Stomach smooth muscle (tissue), 2 donors: ENCODE measurements around the gene DESI1.
"Not testable (repeated sequence)": the region's sequence is repeated elsewhere in the genome, so short reads cannot be mapped to it uniquely, and the experiment has no call there.

ENCODE experiments used
- H3K27ac ChIP-seq: one replicate; pipeline ENCODE4 v1.7.0; 2013; ENCODE audit warnings: mild to moderate bottlenecking, low read length, inconsistent platforms
- H3K27me3 ChIP-seq, 2 donors: one replicate each; pipeline ENCODE4 v1.7.0; 2013; ENCODE audit warnings: low read length in 2 of 2; ENCODE audit not compliant: insufficient read depth in 2 of 2, control insufficient read depth in 1 of 2
- H3K36me3 ChIP-seq, 2 donors: one replicate each; pipeline ENCODE4 v1.7.0; 2013; ENCODE audit warnings: low read length in 2 of 2; ENCODE audit not compliant: control insufficient read depth in 2 of 2, insufficient read depth in 2 of 2
- H3K4me1 ChIP-seq: one replicate; pipeline ENCODE4 v1.7.0; 2013; ENCODE audit warnings: low read length; ENCODE audit not compliant: control insufficient read depth, insufficient read depth
- H3K4me3 ChIP-seq, 2 donors: one replicate each; pipeline ENCODE4 v1.7.0; 2013; ENCODE audit warnings: low read length in 2 of 2
- H3K9ac ChIP-seq, 2 donors: one replicate each; pipeline ENCODE4 v1.7.0; 2013; ENCODE audit warnings: low read length in 2 of 2, mild to moderate bottlenecking in 1 of 2
- H3K9me3 ChIP-seq, 2 donors: one replicate each; pipeline ENCODE4 v1.7.0; 2013; ENCODE audit warnings: low read length in 2 of 2; ENCODE audit not compliant: control insufficient read depth in 2 of 2
- donor health status: healthy.
- donor health status: Pancreatic carcinoma.

DESI1 gene

GRCh38 chr22:41608386-41608785 lies 12.5 kb downstream of the DESI1 start:
- Histone ChIP-seq H3K36me3 (peaks cover 17 to 27% of the 10 kb centered on the region in 2 donors), H3K4me3 (no peak overlapping the region), H3K9ac (no peak overlapping the region), H3K9me3 (no peaks in the 10 kb centered on the region), H3K27me3 (no peaks in the 10 kb centered on the region), H3K27ac (no peak overlapping the region), H3K4me1 (no peaks in the 10 kb centered on the region)

- Histone ChIP-seq H3K36me3 (peaks cover 37 to 40% of the 10 kb centered on the region in 2 donors), H3K9ac (no peak overlapping the region), H3K27me3 (no peaks in the 10 kb centered on the region), H3K27ac (no peak overlapping the region), H3K4me1 (no peaks in the 10 kb centered on the region), H3K9me3 (no peaks in the 10 kb centered on the region), H3K4me3 (no peak overlapping the region)
Measured at GRCh38 chr22:41603873-41604332, 16.9 kb downstream of the DESI1 start.

DNA sequence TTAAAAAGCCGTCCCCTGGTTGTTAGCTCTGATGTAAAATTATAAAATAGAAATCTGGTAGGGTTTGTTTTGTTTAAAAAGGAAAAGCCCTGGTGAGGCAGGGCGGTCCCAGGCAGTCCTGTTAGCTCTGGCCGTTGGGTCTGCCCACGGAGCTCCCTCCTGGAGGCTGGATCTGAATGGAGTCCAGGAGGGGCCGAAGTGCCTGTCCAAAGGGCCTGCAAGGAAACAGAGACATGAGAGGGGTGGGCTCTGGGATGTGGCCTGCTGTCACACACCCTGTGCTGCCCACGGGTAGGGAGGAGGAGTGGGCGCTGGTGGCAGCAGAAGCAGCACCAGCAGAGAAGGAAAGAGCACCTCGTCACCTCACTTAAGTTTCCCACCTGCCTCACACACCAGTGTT lies 19.9 kb downstream of the DESI1 start:
- H3K36me3 ChIP-seq = peaks cover 28% of the 10 kb centered on the region in 2 donors
- H3K27me3 ChIP-seq = no peaks in the 10 kb centered on the region
- H3K4me1 ChIP-seq = peaks cover 5% of the 10 kb centered on the region
- no peaks in the 10 kb centered on the region for H3K9me3 ChIP-seq
- H3K9ac ChIP-seq = no peak overlapping the region
- H3K27ac ChIP-seq = no peak overlapping the region
- H3K4me3 ChIP-seq = no peak overlapping the region

GRCh38 chr22:41598891-41599635 lies 21.8 kb downstream of the DESI1 start:
- no peaks in the 10 kb centered on the region for H3K27me3 ChIP-seq
- no peak overlapping the region for H3K9ac ChIP-seq
- H3K4me3 ChIP-seq = no peak overlapping the region
- H3K4me1 ChIP-seq = peaks cover 5% of the 10 kb centered on the region
- no peak overlapping the region for H3K27ac ChIP-seq
- peaks cover 17 to 21% of the 10 kb centered on the region in 2 donors for H3K36me3 ChIP-seq
- H3K9me3 ChIP-seq = no peaks in the 10 kb centered on the region

DNA sequence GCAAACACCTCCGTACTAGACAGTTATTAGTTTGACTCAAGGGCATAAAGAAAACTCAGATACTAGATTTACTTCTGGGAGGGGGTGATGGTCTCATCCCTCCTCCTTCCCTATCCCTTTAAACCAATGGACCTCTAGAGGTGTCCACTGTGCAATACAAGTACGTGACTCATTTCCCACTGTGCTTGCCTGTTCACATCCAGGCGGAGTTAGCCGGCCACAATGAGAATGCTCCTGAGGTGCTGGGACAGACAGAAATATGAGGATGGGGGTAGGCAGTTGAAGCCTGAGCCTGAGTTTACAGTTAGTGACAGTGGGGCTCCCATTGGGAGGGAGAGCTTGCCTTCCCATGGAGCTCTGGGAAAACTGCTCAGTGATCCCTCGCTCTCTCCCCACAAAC lies 22.8 kb downstream of the DESI1 start:
- H3K4me3 ChIP-seq = no peak overlapping the region
- peaks cover 5% of the 10 kb centered on the region for H3K4me1 ChIP-seq
- no peak overlapping the region for H3K27ac ChIP-seq
- H3K36me3 ChIP-seq = peaks cover 14 to 17% of the 10 kb centered on the region in 2 donors
- H3K9ac ChIP-seq = no peak overlapping the region
- no peaks in the 10 kb centered on the region for H3K27me3 ChIP-seq
- no peaks in the 10 kb centered on the region for H3K9me3 ChIP-seq

GRCh38 chr22:41597635-41597953 lies 23.2 kb downstream of the DESI1 start:
- no peaks in the 10 kb centered on the region for H3K27me3 ChIP-seq
- H3K4me1 ChIP-seq = peaks cover 5% of the 10 kb centered on the region
- H3K9ac ChIP-seq = no peak overlapping the region
- H3K27ac ChIP-seq = no peak overlapping the region
- H3K9me3 ChIP-seq = no peaks in the 10 kb centered on the region
- H3K4me3 ChIP-seq = no peak overlapping the region
- peaks cover 10 to 12% of the 10 kb centered on the region in 2 donors for H3K36me3 ChIP-seq

GRCh38 chr22:41596776-41597634 lies 23.8 kb downstream of the DESI1 start:
- H3K4me3 ChIP-seq = no peak overlapping the region
- H3K9ac ChIP-seq = peak overlapping the region in 1 of 2 donors; percentile 51
- no peak overlapping the region for H3K27ac ChIP-seq
- H3K27me3 ChIP-seq = no peaks in the 10 kb centered on the region
- peaks cover 5% of the 10 kb centered on the region for H3K4me1 ChIP-seq
- H3K9me3 ChIP-seq = no peaks in the 10 kb centered on the region
- H3K36me3 ChIP-seq = peaks cover 5 to 8% of the 10 kb centered on the region in 2 donors

DNA sequence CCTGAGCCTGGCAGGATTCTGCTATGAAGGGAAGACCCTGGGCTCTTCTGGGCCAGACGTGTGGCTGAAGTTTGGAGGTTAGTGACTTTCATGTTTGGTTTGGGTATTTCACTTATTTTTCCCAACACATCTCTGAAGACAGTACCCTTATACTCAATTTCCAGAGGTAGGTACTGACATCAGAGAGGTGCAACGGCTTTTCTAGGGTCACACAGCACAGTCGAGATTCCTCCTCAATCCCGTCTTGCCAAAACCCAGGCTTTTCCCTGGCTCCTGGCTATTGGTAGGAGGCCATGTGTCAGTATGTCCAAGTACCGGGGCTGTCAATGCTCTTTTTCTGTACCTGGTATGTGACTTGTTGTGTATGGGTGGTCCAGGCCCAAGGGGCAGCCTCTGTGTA lies 25.1 kb downstream of the DESI1 start:
- no peak overlapping the region for H3K27ac ChIP-seq
- no peak overlapping the region for H3K9ac ChIP-seq
- peaks cover 5 to 6% of the 10 kb centered on the region in 2 donors for H3K36me3 ChIP-seq
- H3K27me3 ChIP-seq = no peaks in the 10 kb centered on the region
- no peak overlapping the region for H3K4me3 ChIP-seq
- H3K9me3 ChIP-seq = no peaks in the 10 kb centered on the region
- H3K4me1 ChIP-seq = peaks cover 5% of the 10 kb centered on the region

DNA sequence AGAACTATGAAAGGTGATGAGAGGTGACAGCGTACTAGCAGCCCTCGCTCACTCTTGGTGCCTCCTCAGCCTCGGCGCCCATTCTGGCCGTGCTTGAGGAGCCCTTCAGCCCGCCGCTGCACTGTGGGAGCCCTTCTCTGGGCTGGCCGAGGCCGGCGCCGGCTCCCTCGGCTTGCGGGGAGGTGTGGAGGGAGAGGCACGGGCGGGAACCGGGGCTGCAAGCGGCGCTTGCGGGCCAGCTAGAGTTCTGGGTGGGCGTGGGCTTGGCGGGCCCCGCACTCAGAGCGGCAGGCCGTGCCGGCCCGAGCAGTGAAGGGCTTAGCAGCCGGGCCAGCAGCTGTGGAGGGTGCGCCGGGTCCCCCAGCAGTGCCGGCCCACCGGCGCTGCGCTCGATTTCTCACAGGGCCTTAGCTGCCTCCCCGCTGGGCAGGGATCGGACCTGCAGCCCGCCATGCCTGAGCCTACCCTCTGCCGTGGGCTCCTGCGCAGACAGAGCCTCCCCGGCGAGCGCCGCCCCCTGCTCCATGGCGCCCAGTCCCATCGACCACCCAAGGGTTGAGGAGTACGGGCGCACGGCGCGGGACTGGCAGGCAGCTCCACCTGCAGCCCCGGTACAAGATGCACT lies 27.4 kb downstream of the DESI1 start:
- not testable (repeated sequence) for H3K27me3 ChIP-seq, H3K36me3 ChIP-seq, H3K27ac ChIP-seq, H3K9me3 ChIP-seq, H3K9ac ChIP-seq, H3K4me3 ChIP-seq
- H3K4me1 ChIP-seq = peaks cover 14% of the 10 kb centered on the region

DNA sequence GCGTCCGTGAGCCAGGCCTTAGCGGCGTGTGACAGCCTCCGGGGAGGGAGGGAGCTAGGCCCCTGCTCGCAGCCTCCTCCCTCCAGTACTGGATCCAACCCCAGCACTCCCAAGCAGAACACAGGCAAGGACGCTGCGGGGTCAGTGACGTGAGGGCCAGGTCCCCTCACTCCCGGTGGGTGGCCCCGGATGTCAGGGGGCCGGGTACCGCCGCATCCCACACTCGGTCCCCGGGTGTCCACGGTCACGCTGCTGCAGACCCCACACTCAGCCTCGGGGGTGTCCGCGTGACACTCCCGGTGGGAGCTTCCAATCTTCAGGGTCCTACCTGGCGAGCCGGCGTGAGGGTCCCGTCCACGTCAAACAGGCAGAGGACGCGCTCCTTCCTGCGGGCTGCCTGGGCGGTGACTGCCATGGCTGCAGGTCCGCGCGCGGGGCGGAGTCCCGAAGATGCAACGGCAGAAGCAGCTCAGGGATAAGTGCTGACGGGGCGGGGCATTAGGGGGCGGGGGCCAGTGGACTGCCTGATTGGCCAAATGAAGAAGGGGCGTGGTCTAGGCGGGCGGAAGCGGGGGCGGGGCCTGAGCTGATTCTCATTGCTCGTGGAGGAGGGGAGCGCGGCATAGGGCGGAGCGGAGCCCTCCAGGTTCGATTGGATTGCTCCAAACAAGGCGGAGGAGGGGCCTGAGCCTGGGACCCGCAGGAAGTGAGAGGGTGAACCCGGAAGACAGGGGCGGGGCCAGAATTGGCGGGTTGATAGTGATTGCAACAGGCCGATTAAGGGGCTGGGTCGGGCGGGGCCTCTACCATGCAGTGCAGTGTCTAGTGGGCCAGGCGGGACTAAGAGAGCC lies 31.2 kb downstream of the DESI1 start, which contains the start of gene PMM1:
PMM1 (minus strand) TSS at position 450 of the 851 bp plus-strand sequence; CDS start at position 415, 35 bp downstream.
- H3K27ac ChIP-seq = peak within 1 kb of the TSS; percentile 58
- H3K4me3 ChIP-seq = peak within 1 kb of the TSS; percentile 95 to 97
- H3K9ac ChIP-seq = peak within 1 kb of the TSS; percentile 81 to 86
- H3K36me3 ChIP-seq = peaks cover 3 to 4% of the 10 kb centered on the region in 2 donors
- H3K27me3 ChIP-seq = no peaks in the 10 kb centered on the region
- H3K9me3 ChIP-seq = no peaks in the 10 kb centered on the region
- H3K4me1 ChIP-seq = peaks cover 11% of the 10 kb centered on the region
